Neural cell (in vitro differentiated cells): ENCODE data around the gene FHOD3. TPM values are rescaled to one million over a fixed set of nuclear protein-coding genes. Genes with fewer than 3 reads are reported as not detected.
A peak's percentile ranks its signal among the peaks of the same experiment; 100 is the strongest.

Experiments
- H2AFZ ChIP-seq: fragments of 200-600, 300-800 bp; sonication (generic), shearing (Covaris generic); 2 replicates; pipeline ENCODE4 v1.6.0; 2014; ENCODE audit warnings: low read depth, mild to moderate bottlenecking, antibody characterized with exemption, low read length, moderate library complexity
- H3F3A ChIP-seq: fragments of 200-600 bp; shearing (Covaris generic); 2 replicates; pipeline ENCODE4 v1.6.1; 2016; ENCODE audit warnings: mild to moderate bottlenecking, moderate library complexity, mixed read lengths, antibody characterized with exemption, low read length; ENCODE audit not compliant: insufficient read depth, poor library complexity, severe bottlenecking
- H3K27ac ChIP-seq: fragments of 200-600, 300-800 bp; sonication (generic), shearing (Covaris generic); 2 replicates; pipeline ENCODE4 v1.5.1; 2014; ENCODE audit warnings: mild to moderate bottlenecking, low read length, moderate library complexity
- H3K27me3 ChIP-seq: fragments of 300-800, 200-600 bp; sonication (generic), shearing (Covaris generic); 2 replicates; pipeline ENCODE4 v1.6.0; 2014; ENCODE audit warnings: mild to moderate bottlenecking, low read depth, low read length, moderate library complexity; ENCODE audit not compliant: insufficient read depth
- H3K36me3 ChIP-seq: fragments of 300-800, 200-600 bp; sonication (generic), shearing (Covaris generic); 2 replicates; pipeline ENCODE4 v1.5.1; 2014; ENCODE audit warnings: mild to moderate bottlenecking, antibody characterized with exemption, low read length, moderate library complexity; ENCODE audit not compliant: insufficient read depth
- H3K4me2 ChIP-seq: fragments of 300-800, 200-600 bp; sonication (generic), shearing (Covaris generic); 2 replicates; pipeline ENCODE4 v1.6.0; 2014; ENCODE audit warnings: mild to moderate bottlenecking, low read length
- H3K4me3 ChIP-seq: fragments of 300-800, 200-600 bp; sonication (generic), shearing (Covaris generic); 2 replicates; pipeline ENCODE4 v1.5.1; 2014; ENCODE audit warnings: mild to moderate bottlenecking, low read length, moderate library complexity
- H3K79me2 ChIP-seq: fragments of 200-600 bp; shearing (Covaris generic); replicated peaks from 2 replicates; pipeline ENCODE4 v1.6.0; 2014; ENCODE audit warnings: mild to moderate bottlenecking, low read length, moderate library complexity; ENCODE audit not compliant: insufficient read depth
- H3K9ac ChIP-seq: fragments of 300-800, 200-600 bp; sonication (generic), shearing (Covaris generic); 2 replicates; pipeline ENCODE4 v1.6.1; 2016; ENCODE audit warnings: mild to moderate bottlenecking, low read length, mixed read lengths
- H3K9me2 ChIP-seq: fragments of 200-600 bp; shearing (Covaris generic); 2 replicates; pipeline ENCODE4 v1.6.1; 2016; ENCODE audit warnings: mild to moderate bottlenecking, low read length, mixed read lengths; ENCODE audit not compliant: insufficient read depth
- H3K9me3 ChIP-seq: fragments of 200-600, 300-800 bp; sonication (generic), shearing (Covaris generic); 2 replicates; pipeline ENCODE4 v1.6.1; 2016; ENCODE audit warnings: mild to moderate bottlenecking, mixed run types, low read length, moderate library complexity, mixed read lengths
- H4K20me1 ChIP-seq: fragments of 200-600 bp; shearing (Covaris generic); 2 replicates; pipeline ENCODE4 v1.6.1; 2016; ENCODE audit warnings: mild to moderate bottlenecking, mixed run types; ENCODE audit not compliant: insufficient read depth
- CTCF ChIP-seq: fragments of 450-650 bp; IDR thresholded peaks from 2 replicates; pipeline ENCODE4 v1.5.1; 2014; ENCODE audit warnings: antibody characterized with exemption, mild to moderate bottlenecking, moderate library complexity; ENCODE audit not compliant: poor library complexity, severe bottlenecking
- EP300 ChIP-seq: fragments of 450-650 bp; conservative IDR thresholded peaks from 2 replicates; pipeline ENCODE4 v1.6.1; 2014; ENCODE audit warnings: antibody characterized with exemption, mild to moderate bottlenecking, moderate library complexity; ENCODE audit not compliant: poor library complexity, severe bottlenecking
- EZH2 ChIP-seq: fragments of 200-600, 300-800 bp; shearing (Covaris generic), sonication (generic); IDR thresholded peaks from 2 replicates; pipeline ENCODE4 v1.6.1; 2014; ENCODE audit warnings: antibody characterized with exemption, low read length, borderline replicate concordance, mild to moderate bottlenecking; ENCODE audit not compliant: insufficient read depth, poor library complexity, severe bottlenecking
- MXI1 ChIP-seq: fragments of 450-650 bp; conservative IDR thresholded peaks from 2 replicates; pipeline ENCODE4 v1.6.1; 2014; ENCODE audit warnings: antibody characterized with exemption, mild to moderate bottlenecking; ENCODE audit not compliant: poor library complexity, severe bottlenecking
- POLR2AphosphoS5 ChIP-seq: IDR thresholded peaks from 2 replicates; pipeline ENCODE4 v1.6.1; 2012
- RAD21 ChIP-seq: fragments of 450-650 bp; conservative IDR thresholded peaks from 2 replicates; pipeline ENCODE4 v1.6.1; 2014; ENCODE audit warnings: antibody characterized with exemption, mild to moderate bottlenecking, moderate library complexity
- REST ChIP-seq: IDR thresholded peaks from 2 replicates; pipeline ENCODE4 v1.6.1; 2012; ENCODE audit warnings: borderline replicate concordance
- SMC3 ChIP-seq: fragments of 450-650 bp; conservative IDR thresholded peaks from 2 replicates; pipeline ENCODE4 v1.6.1; 2014; ENCODE audit warnings: antibody characterized with exemption, mild to moderate bottlenecking, moderate library complexity; ENCODE audit not compliant: poor library complexity
- TAF1 ChIP-seq: IDR thresholded peaks from 2 replicates; pipeline ENCODE4 v1.6.1; 2012; ENCODE audit warnings: low read depth
- polyA plus RNA-seq: library from polyadenylated mRNA; depleted of rRNA; stranded (reverse); fragments of >200 nt; gene quantifications from 2 replicates; pipeline ENCODE4 v1.2.3, GENCODE V29; 2014

Gene FHOD3
- polyA plus RNA-seq, 1 donor from 2014 or later: 19.4 TPM

GRCh38 chr18:36386150-36386920 lies 88.8 kb downstream of the FHOD3 start:
- Histone ChIP-seq H3K79me2 (peaks cover 4% of the 10 kb centered on the region), H3K9ac (no peak overlapping the region), H3K27me3 (no peaks in the 10 kb centered on the region), H3K4me3 (no peak overlapping the region), H3F3A (no peaks in the 10 kb centered on the region), H3K4me2 (no peak overlapping the region), H4K20me1 (no peaks in the 10 kb centered on the region), H3K27ac (no peak overlapping the region), H2AFZ (no peak overlapping the region), H3K9me2 (no peaks in the 10 kb centered on the region), H3K36me3 (peaks cover 3% of the 10 kb centered on the region), H3K9me3 (no peaks in the 10 kb centered on the region)
- TF ChIP-seq TAF1 (no peak), POLR2AphosphoS5 (no peak)

GRCh38 chr18:36387310-36387709 lies 89.8 kb downstream of the FHOD3 start:
- Histone ChIP-seq H3K4me3 (no peak overlapping the region), H4K20me1 (no peaks in the 10 kb centered on the region), H2AFZ (no peak overlapping the region), H3K27ac (no peak overlapping the region), H3K27me3 (no peaks in the 10 kb centered on the region), H3K9me2 (no peaks in the 10 kb centered on the region), H3K9me3 (no peaks in the 10 kb centered on the region), H3F3A (no peaks in the 10 kb centered on the region), H3K4me2 (no peak overlapping the region), H3K36me3 (no peaks in the 10 kb centered on the region), H3K9ac (no peak overlapping the region), H3K79me2 (peaks cover 4% of the 10 kb centered on the region)
- TF ChIP-seq MXI1 (no peak), EP300 (peak; percentile 46), POLR2AphosphoS5 (peak; percentile 67)

- no peak overlapping the region for H3K4me3 ChIP-seq
- no peaks in the 10 kb centered on the region for H3F3A ChIP-seq
- TF ChIP-seq REST: no peak
- no peak for TF ChIP-seq POLR2AphosphoS5
- no peak for TF ChIP-seq MXI1
- TF ChIP-seq RAD21: no peak
- no peak for TF ChIP-seq CTCF
- no peak for TF ChIP-seq TAF1
- TF ChIP-seq SMC3: no peak
- TF ChIP-seq EP300: no peak
- TF ChIP-seq EZH2: no peak
- H3K36me3 ChIP-seq: no peaks in the 10 kb centered on the region
- no peak overlapping the region for H2AFZ ChIP-seq
- no peak overlapping the region for H3K4me2 ChIP-seq
- H3K9me3 ChIP-seq: no peaks in the 10 kb centered on the region
- no peaks in the 10 kb centered on the region for H3K9me2 ChIP-seq
- H3K79me2 ChIP-seq: peaks cover 4% of the 10 kb centered on the region
- H3K9ac ChIP-seq: no peak overlapping the region
- no peak overlapping the region for H3K27ac ChIP-seq
- H4K20me1 ChIP-seq: no peaks in the 10 kb centered on the region
- no peaks in the 10 kb centered on the region for H3K27me3 ChIP-seq
Observed at GRCh38 chr18:36388310-36388709, 90.8 kb downstream of the FHOD3 start.
